Left lobe of liver (tissue), 2 donors: ENCODE results near the gene DOC2B. TPM values are rescaled to one million over a fixed set of nuclear protein-coding genes. Genes with fewer than 3 reads are reported as not detected.
A peak's percentile ranks its signal among the peaks of the same experiment; 100 is the strongest.

ENCODE experiments used
- ATAC-seq: fragments of 200-7000 bp; cut with Tn5 transposase; one replicate; pipeline ENCODE4 v1.9.1; 2020; ENCODE audit warnings: mild to moderate bottlenecking, moderate library complexity
- DNase-seq: peaks from one replicate; pipeline ENCODE4 v3.0.0-alpha.2; 2020; ENCODE audit warnings: low spot score
- total RNA-seq: library from RNA; stranded (reverse); gene quantifications from one replicate; pipeline ENCODE4 v1.2.1, GENCODE V29; 2021
- donor health status: DM: no; HTN: no; CAD: no; lungs with moderate emphysema.
- donor health status: DM: no; HTN: yes; CAD: no.

Gene DOC2B
- total RNA-seq, 1 donor from 2014 or later = 0.68 TPM

GRCh38 chr17:193841-194806, 12.7 kb upstream of the DOC2B start:
- peak; percentile 73 for ATAC-seq
- no peak for DNase-seq

GRCh38 chr17:193426-193810, 12.0 kb upstream of the DOC2B start:
- DNase-seq = no peak
- no peak for ATAC-seq

- DNase-seq (no peak), ATAC-seq (no peak)
These were observed 11.4 kb upstream of the DOC2B start for GRCh38 chr17:192666-193425.

- DNase-seq = no peak
- no peak for ATAC-seq
These were observed 8.0 kb upstream of the DOC2B start for GRCh38 chr17:189444-189843.

- ATAC-seq (no peak), DNase-seq (no peak)
These were observed 5.7 kb upstream of the DOC2B start for GRCh38 chr17:187130-187529.

- DNase-seq = no peak
- no peak for ATAC-seq
These were observed 4.1 kb upstream of the DOC2B start for GRCh38 chr17:185445-186138.

GRCh38 chr17:183021-183420, 1.6 kb upstream of the DOC2B start:
- DNase-seq (no peak), ATAC-seq (no peak)

- ATAC-seq = peak; percentile 77
- peak; percentile 59 for DNase-seq
These were observed 751 bp upstream of the DOC2B start for GRCh38 chr17:182050-182751.

- DNase-seq (no peak), ATAC-seq (peak; percentile 11)
These were observed 837 bp downstream of the DOC2B start for GRCh38 chr17:180381-181244.

GRCh38 chr17:179781-180380, 1.6 kb downstream of the DOC2B start:
- no peak for ATAC-seq
- no peak for DNase-seq

- DNase-seq (no peak), ATAC-seq (no peak)
These were observed 2.4 kb downstream of the DOC2B start for GRCh38 chr17:179066-179432.

- ATAC-seq (no peak), DNase-seq (no peak)
These were observed 3.0 kb downstream of the DOC2B start for GRCh38 chr17:178292-179065.

- DNase-seq = no peak
- no peak for ATAC-seq
These were observed 3.7 kb downstream of the DOC2B start for GRCh38 chr17:177762-178161.

- DNase-seq = no peak
- no peak for ATAC-seq
These were observed 4.3 kb downstream of the DOC2B start for GRCh38 chr17:177155-177554.

GRCh38 chr17:173166-173911, 8.1 kb downstream of the DOC2B start:
- ATAC-seq = no peak
- DNase-seq = no peak

GRCh38 chr17:172401-172800, 9.0 kb downstream of the DOC2B start:
- ATAC-seq = no peak
- no peak for DNase-seq

- ATAC-seq (no peak), DNase-seq (no peak)
These were observed 9.6 kb downstream of the DOC2B start for GRCh38 chr17:171871-172270.

GRCh38 chr17:170130-170670, 11.2 kb downstream of the DOC2B start:
- DNase-seq = no peak
- no peak for ATAC-seq
